GM20000 (cell line): ENCODE results near the gene GRAMD1A.

Experiments
- DNase-seq: peaks from one replicate; pipeline ENCODE4 v3.0.0; 2012; ENCODE audit warnings: low spot score
- CTCF ChIP-seq: IDR thresholded peaks from 2 replicates; pipeline ENCODE4 v1.5.1; 2012; ENCODE audit warnings: mild to moderate bottlenecking, control low read depth; ENCODE audit errors: extremely low read depth, missing control alignments

GRAMD1A gene

GRCh38 chr19:35015270-35015953 is 15.3 kb downstream of the GRAMD1A start:
- no peak for DNase-seq
- TF ChIP-seq CTCF = no peak

- no peak for DNase-seq
- TF ChIP-seq CTCF = no peak
Observed at GRCh38 chr19:35015954-35016351, 15.8 kb downstream of the GRAMD1A start.

GRCh38 chr19:35017507-35017906 is 17.4 kb downstream of the GRAMD1A start:
- TF ChIP-seq CTCF = no peak
- DNase-seq = no peak

- no peak for TF ChIP-seq CTCF
- no peak for DNase-seq
Observed at GRCh38 chr19:35018379-35018778, 18.3 kb downstream of the GRAMD1A start.

DNA sequence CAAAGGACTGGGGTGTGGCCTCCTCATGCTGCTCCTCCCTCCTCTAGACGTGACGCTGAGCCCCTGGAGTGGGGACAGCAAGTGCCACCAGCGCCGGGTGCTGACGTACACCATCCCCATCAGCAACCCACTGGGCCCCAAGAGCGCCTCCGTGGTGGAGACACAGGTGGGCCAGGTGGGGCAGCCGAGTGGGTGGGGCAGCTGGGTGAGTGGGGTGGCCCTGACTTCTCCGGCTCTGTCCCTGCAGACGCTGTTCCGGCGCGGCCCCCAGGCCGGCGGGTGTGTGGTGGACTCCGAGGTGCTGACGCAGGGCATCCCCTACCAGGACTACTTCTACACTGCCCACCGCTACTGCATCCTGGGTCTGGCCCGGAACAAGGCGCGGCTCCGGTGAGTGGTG is 19.0 kb downstream of the GRAMD1A start:
- no peak for TF ChIP-seq CTCF
- DNase-seq = no peak

- no peak for DNase-seq
- TF ChIP-seq CTCF = no peak
Observed at GRCh38 chr19:35021016-35021415, 20.9 kb downstream of the GRAMD1A start.

DNA sequence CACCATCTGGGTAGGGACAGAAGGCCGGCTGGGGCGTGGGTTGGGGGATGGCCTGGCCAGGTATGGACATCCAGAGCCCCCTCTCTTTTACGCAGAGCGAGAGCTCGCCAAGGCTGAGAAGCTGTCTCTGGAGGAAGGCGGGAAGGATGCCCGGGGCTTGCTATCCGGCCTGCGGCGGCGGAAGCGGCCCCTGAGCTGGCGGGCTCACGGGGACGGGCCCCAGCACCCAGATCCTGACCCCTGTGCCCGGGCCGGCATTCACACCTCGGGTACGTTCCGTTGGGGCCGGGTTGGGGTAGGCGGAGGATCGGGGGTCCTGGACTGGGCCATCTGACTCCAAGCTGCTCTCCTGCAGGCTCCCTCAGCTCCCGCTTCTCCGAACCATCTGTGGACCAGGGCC is 21.5 kb downstream of the GRAMD1A start:
- TF ChIP-seq CTCF = no peak
- DNase-seq = no peak
